ENCODE results near the gene SCNM1. TPM values are rescaled to one million over a fixed set of nuclear protein-coding genes. Genes with fewer than 3 reads are reported as not detected.
"Not testable (repeated sequence)": the region's sequence is repeated elsewhere in the genome, so short reads cannot be mapped to it uniquely, and the experiment has no call there.

Gene SCNM1
- total RNA-seq, 4 donors from 2014 or later, result 11.2 to 39.3 (median 21.4) TPM

DNA sequence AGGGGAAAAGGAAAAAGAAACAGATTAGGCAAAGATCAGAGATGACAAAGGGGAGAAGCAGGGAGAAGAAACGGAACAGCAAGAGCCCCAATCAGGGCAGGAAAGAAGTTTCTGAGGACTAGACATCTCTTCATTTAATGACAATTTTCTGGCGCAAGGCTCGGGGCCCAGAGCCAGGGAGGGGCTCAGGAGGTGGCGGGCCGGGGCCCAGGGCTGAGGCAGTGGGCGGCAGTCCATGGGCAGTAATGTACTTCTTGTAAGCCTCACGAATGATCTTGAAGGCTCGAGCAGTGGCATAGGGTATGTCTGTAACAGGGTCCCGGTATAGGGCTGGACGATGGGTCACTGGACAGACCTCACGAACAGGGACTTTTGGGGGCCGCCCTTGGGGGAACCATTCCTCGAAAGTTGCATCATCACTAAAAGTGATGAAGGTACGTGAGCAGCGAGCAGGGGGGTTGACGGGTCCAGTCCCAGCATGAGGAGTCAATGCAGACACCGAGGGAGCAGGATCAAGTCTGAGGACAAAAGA lies 10.6 kb downstream of the SCNM1 start:
- H3K4me3 ChIP-seq, result no peak overlapping the region
- H3K27me3 ChIP-seq, result no peaks in the 10 kb centered on the region
- peak overlapping the region; percentile 70 to 75 (median 72) for H3K27ac ChIP-seq (replicated peaks in 1 of 4)
- 83% methylated on average over 17 of the region's 17 CpGs for WGBS
- intact Hi-C loops (cut with DNase I), result no loop called here
- peaks cover 9 to 25% (median 22%) of the 10 kb centered on the region in 4 donors for H3K4me1 ChIP-seq
- H3K36me3 ChIP-seq, result peaks cover 41 to 86% (median 78%) of the 10 kb centered on the region in 4 donors
- no peak for TF ChIP-seq EP300 (IDR thresholded peaks at IDR 0.05)
- TF ChIP-seq, protein P1, sequence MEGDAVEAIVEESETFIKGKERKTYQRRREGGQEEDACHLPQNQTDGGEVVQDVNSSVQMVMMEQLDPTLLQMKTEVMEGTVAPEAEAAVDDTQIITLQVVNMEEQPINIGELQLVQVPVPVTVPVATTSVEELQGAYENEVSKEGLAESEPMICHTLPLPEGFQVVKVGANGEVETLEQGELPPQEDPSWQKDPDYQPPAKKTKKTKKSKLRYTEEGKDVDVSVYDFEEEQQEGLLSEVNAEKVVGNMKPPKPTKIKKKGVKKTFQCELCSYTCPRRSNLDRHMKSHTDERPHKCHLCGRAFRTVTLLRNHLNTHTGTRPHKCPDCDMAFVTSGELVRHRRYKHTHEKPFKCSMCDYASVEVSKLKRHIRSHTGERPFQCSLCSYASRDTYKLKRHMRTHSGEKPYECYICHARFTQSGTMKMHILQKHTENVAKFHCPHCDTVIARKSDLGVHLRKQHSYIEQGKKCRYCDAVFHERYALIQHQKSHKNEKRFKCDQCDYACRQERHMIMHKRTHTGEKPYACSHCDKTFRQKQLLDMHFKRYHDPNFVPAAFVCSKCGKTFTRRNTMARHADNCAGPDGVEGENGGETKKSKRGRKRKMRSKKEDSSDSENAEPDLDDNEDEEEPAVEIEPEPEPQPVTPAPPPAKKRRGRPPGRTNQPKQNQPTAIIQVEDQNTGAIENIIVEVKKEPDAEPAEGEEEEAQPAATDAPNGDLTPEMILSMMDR (IDR thresholded peaks at IDR 0.05), result no peak
- TF ChIP-seq POLR2AphosphoS5 (IDR thresholded peaks at IDR 0.05), result no peak
- TF ChIP-seq POLR2A (IDR thresholded peaks at IDR 0.05; ENCODE audit: low read depth), result no peak
- no peaks in the 10 kb centered on the region for H3K9me3 ChIP-seq
- DNase-seq (ENCODE audit: extremely low spot score), result no peak

DNA sequence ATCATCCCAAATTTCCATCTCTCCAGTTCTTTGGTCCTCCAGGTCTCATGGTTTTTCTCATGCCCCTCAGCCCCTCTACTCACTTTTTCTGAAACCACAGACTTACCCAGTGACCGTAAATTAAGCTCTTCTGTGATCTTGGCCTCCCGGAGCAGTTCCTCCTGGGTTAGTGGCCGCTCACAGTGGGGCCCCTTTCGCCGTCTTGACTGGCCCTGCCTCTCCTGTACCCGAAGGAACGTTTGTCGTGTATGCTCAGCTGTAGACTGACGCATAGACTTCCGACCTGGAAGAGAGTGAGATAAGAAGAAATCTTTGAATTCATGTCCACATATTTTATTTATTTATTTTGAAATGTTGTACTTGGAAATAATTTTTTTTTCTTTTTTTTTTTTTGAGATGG lies 18.3 kb downstream of the SCNM1 start:
- Histone ChIP-seq H3K27me3 (no peaks in the 10 kb centered on the region), H3K27ac (replicated peaks in 1 of 4) (peak overlapping the region in 1 of 4 donors; percentile 1), H3K4me1 (peaks cover 19 to 39% (median 36%) of the 10 kb centered on the region in 4 donors), H3K4me3 (no peak overlapping the region), H3K9me3 (no peaks in the 10 kb centered on the region), H3K36me3 (peaks cover 49 to 68% (median 67%) of the 10 kb centered on the region in 4 donors)
- TF ChIP-seq EP300 (IDR thresholded peaks at IDR 0.05), result no peak
- TF ChIP-seq, protein P1 (IDR thresholded peaks at IDR 0.05), result no peak
- no peak for TF ChIP-seq POLR2AphosphoS5 (IDR thresholded peaks at IDR 0.05)
- TF ChIP-seq POLR2A (IDR thresholded peaks at IDR 0.05; ENCODE audit: low read depth), result no peak
- WGBS, result 91% methylated on average over 10 of the region's 10 CpGs
- no peak for DNase-seq (ENCODE audit: extremely low spot score)
- intact Hi-C loops (cut with DNase I), result no loop called here

DNA sequence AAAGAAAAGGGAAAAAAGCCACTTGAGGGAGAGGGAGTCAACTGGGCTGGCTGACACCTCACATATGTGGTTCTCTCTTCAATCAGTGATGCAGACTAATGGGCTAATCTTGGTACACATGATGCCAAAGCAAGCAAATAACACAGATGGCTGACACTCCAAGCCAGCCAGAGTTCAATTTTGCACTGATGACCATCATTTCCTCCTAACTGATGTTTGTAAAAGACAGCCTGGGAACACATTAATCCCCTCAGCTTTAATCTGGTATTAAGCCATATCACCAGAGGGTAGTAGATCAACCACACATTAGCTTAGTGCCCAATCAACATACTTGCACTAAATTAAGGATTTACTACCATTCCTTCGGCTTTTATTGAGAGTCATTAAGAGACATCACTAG lies 21.3 kb downstream of the SCNM1 start:
- H3K27ac ChIP-seq (replicated peaks in 1 of 4), result peak overlapping the region; percentile 89 to 92 (median 91)
- H3K4me1 ChIP-seq, result peaks cover 25 to 50% (median 44%) of the 10 kb centered on the region in 4 donors
- intact Hi-C loops (cut with DNase I), result no loop called here
- no peak for DNase-seq (ENCODE audit: extremely low spot score)
- no peak overlapping the region for H3K4me3 ChIP-seq
- TF ChIP-seq POLR2AphosphoS5 (IDR thresholded peaks at IDR 0.05) (no peak), EP300 (IDR thresholded peaks at IDR 0.05) (no peak), POLR2A (IDR thresholded peaks at IDR 0.05; ENCODE audit: low read depth) (no peak)
- TF ChIP-seq, protein P1 (IDR thresholded peaks at IDR 0.05), result no peak
- no peaks in the 10 kb centered on the region for H3K9me3 ChIP-seq
- peaks cover 24 to 38% (median 37%) of the 10 kb centered on the region in 4 donors for H3K36me3 ChIP-seq
- 88% methylated on average over 1 of the region's 1 CpG for WGBS
- H3K27me3 ChIP-seq, result no peaks in the 10 kb centered on the region

DNA sequence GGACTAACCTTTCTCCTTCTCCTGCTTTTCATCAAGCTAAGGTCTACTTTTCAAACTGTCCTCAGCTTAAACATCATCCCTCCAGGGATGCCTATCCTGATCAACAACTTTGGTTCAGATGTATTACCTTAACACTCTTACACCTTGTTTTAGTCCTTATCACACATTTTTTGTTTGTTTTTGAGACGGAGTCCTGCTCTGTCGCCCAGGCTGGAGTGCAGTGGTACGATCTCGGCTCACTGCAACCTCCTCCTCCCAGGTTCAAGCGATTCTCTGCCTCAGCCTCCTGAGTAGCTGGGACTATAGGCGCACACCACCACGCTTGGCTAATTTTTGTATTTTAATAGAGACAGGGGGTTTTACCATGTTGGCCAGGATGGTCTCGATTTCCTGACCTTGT lies 22.7 kb downstream of the SCNM1 start:
- DNase-seq (ENCODE audit: extremely low spot score); intact Hi-C loops (cut with DNase I); H3K9me3 ChIP-seq; H3K27me3 ChIP-seq: not testable (repeated sequence)
- peaks cover 25 to 50% (median 44%) of the 10 kb centered on the region in 4 donors for H3K4me1 ChIP-seq
- H3K27ac ChIP-seq (replicated peaks in 1 of 4), result peak overlapping the region; percentile 89 to 92 (median 91)
- peak overlapping the region; percentile 72 to 93 (median 86) for H3K4me3 ChIP-seq
- WGBS, result 72% methylated on average over 8 of the region's 8 CpGs
- peaks cover 12 to 24% (median 22%) of the 10 kb centered on the region in 4 donors for H3K36me3 ChIP-seq

DNA sequence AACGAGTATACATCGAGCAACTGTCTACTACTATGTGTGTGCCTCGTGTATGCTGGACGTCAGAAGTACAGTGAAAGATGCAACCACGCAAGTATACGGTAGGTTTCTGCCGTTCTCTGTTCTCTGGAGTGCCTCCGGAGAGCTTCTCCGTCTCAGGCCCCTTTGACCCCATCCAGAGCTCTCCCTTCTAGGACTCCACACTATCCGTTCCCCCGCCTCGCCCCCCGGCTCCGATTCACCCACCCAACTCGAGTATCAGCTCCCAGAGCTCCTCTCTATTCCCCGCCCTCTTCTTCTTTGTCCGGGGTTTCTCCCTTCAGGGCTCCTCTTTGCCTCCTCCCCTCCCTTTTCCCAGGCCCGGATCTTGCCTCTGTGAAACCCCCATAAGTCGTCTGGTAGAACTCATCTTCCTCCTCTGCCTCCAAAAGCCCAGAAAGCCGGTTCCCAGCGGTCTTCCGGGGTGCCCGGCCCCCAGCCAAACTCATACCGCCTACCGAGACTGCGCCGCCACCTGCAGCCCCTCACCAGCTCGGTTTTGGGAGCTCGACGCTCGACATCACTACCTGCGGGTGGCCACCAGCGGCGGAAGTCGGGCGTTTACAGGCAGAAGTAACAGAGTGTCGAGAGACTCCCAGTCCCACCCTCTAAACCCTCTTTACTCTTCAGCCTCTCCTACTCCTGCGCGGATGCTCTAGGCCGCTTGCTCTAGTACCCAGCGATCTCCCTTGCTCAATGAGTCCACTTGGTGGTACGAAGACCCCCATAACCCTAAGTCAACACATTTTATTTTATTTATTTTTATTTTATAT lies 23.9 kb downstream of the SCNM1 start, which contains the start of gene VPS72:
VPS72 (minus strand) TSS at position 561 of the 809 bp plus-strand sequence; CDS start at position 485, 76 bp downstream.
- H3K27ac ChIP-seq (replicated peaks in 1 of 4), result peak within 1 kb of the TSS; percentile 89 to 92 (median 91)
- H3K27me3 ChIP-seq, result no peaks in the 10 kb centered on the region
- peak; percentile 96 for DNase-seq (ENCODE audit: extremely low spot score)
- no peaks in the 10 kb centered on the region for H3K9me3 ChIP-seq
- intact Hi-C loops (cut with DNase I), result no loop called here
- peak within 1 kb of the TSS; percentile 72 to 93 (median 86) for H3K4me3 ChIP-seq
- under 1% methylated on average over 37 of the region's 42 CpGs for WGBS
- peaks cover 28 to 51% (median 45%) of the 10 kb centered on the region in 4 donors for H3K4me1 ChIP-seq
- H3K36me3 ChIP-seq, result peaks cover under 1 to 12% (median 11%) of the 10 kb centered on the region in 4 donors
- peak; percentile 88 to 96 for TF ChIP-seq POLR2AphosphoS5 (IDR thresholded peaks at IDR 0.05)
- TF ChIP-seq, protein P1 (IDR thresholded peaks at IDR 0.05), result peak in 2 of 3 experiments; percentile 38 to 49
- TF ChIP-seq POLR2A (IDR thresholded peaks at IDR 0.05; ENCODE audit: low read depth), result peak; percentile 8
- TF ChIP-seq EP300 (IDR thresholded peaks at IDR 0.05), result no peak

Measured in esophagus muscularis mucosa (tissue), 4 donors.